ENCODE results near the gene CELA3A. TPM values are rescaled to one million over a fixed set of nuclear protein-coding genes. Genes with fewer than 3 reads are reported as not detected.
A peak's percentile ranks its signal among the peaks of the same experiment; 100 is the strongest.

The CELA3A gene
- polyA plus RNA-seq, 1 donor (not counting 4 experiments of a cell fraction or from before 2014, with no cell fraction given) = not detected

DNA sequence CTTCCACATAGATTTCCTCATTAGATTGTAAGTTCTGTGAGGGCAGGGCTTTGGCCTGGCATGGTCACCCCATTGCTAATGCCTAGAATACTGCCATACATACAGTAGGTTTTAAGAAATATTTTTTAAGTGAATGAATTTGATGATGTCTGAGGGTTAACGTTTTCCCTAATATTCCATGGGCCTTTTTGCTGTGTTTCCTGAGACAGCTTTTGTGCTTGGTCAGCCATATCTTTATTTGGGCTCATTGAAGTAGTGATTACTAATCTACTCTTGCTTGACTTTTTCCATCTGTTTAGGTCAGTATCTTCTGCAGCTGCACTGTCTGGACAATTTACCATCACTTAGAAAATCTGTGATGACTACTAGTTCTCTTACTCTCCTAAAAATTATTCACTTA lies 54.6 kb downstream of the CELA3A start:
- no peaks in the 10 kb centered on the region for H3K9me3 ChIP-seq (ENCODE audit: control insufficient read depth, low read depth, low read length)
- H3K4me1 ChIP-seq (ENCODE audit: control insufficient read depth, extremely low read depth, insufficient read depth, low read length) = peaks cover 27% of the 10 kb centered on the region
- H3K27ac ChIP-seq (ENCODE audit: control insufficient read depth, insufficient read depth, low read length) = no peak overlapping the region
- peaks cover 48% of the 10 kb centered on the region for H4K20me1 ChIP-seq (ENCODE audit: control insufficient read depth, extremely low read depth, insufficient read depth, low read length)
- peaks cover 78% of the 10 kb centered on the region for H3K79me2 ChIP-seq (ENCODE audit: control insufficient read depth, insufficient read depth, low read length)
- H3K9me1 ChIP-seq (ENCODE audit: control insufficient read depth, extremely low read depth, insufficient read depth, low read length) = no peaks in the 10 kb centered on the region
- no peak overlapping the region for H3K9ac ChIP-seq (ENCODE audit: control insufficient read depth, extremely low read depth, insufficient read depth, low read length)
- dilution Hi-C loops (cut with MboI; ENCODE audit: extremely low pct_ligation_motif_present, low sequenced_read_pairs) = no loop called here
- DNase-seq (ENCODE audit: low read depth, low spot score) (no peak), FAIRE-seq (no peak)
- H3K4me2 ChIP-seq (ENCODE audit: control insufficient read depth, extremely low read depth, insufficient read depth, low read depth, low read length) = peak overlapping the region; percentile 12
- H2AFZ ChIP-seq (ENCODE audit: control insufficient read depth, low read length) = no peak overlapping the region
- TF ChIP-seq EZH2 (IDR thresholded peaks at IDR 0.05; ENCODE audit: low read length) = no peak
- TF ChIP-seq, protein P1, sequence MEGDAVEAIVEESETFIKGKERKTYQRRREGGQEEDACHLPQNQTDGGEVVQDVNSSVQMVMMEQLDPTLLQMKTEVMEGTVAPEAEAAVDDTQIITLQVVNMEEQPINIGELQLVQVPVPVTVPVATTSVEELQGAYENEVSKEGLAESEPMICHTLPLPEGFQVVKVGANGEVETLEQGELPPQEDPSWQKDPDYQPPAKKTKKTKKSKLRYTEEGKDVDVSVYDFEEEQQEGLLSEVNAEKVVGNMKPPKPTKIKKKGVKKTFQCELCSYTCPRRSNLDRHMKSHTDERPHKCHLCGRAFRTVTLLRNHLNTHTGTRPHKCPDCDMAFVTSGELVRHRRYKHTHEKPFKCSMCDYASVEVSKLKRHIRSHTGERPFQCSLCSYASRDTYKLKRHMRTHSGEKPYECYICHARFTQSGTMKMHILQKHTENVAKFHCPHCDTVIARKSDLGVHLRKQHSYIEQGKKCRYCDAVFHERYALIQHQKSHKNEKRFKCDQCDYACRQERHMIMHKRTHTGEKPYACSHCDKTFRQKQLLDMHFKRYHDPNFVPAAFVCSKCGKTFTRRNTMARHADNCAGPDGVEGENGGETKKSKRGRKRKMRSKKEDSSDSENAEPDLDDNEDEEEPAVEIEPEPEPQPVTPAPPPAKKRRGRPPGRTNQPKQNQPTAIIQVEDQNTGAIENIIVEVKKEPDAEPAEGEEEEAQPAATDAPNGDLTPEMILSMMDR (optimal IDR thresholded peaks at IDR 0.05 in 1 of 3, IDR thresholded peaks at IDR 0.05 in 1 of 3, conservative IDR thresholded peaks at IDR 0.05 in 1 of 3; ENCODE audit: extremely low read depth in 1 of 3, insufficient read depth in 2 of 3, low read length in 3 of 3) = no peak
- H3K4me3 ChIP-seq (ENCODE audit: control insufficient read depth in 2 of 3, extremely low read depth in 1 of 3, insufficient read depth in 2 of 3, low read depth in 1 of 3, low read length in 3 of 3) = no peak overlapping the region
- H3K27me3 ChIP-seq (ENCODE audit: control insufficient read depth, extremely low read depth, insufficient read depth, low read length) = no peaks in the 10 kb centered on the region
- H3K36me3 ChIP-seq (ENCODE audit: control insufficient read depth in 2 of 2, extremely low read depth in 1 of 2, insufficient read depth in 2 of 2, low read length in 2 of 2) = peaks cover 0 to 17% of the 10 kb centered on the region in 2 experiments

DNA sequence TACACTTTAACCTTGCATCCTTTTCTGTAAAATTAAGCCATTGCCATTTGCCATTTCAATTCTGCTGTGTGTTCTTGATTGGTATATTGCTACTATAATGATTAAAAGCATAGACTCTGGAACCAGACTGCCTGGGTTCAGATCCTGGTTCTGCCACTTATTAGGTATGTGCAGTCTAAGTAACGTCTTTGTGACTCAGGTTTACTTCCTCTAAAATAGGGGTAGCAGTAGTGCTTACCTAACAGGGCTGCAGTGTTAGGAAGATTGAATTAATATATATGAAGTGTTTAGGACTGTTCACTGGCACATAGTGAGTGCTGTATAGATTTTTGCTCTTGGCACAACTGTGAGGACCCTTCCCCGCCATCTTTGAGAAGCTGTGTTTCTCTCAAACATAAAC lies 55.5 kb downstream of the CELA3A start:
- peaks cover 0 to 17% of the 10 kb centered on the region in 2 experiments for H3K36me3 ChIP-seq (ENCODE audit: control insufficient read depth in 2 of 2, extremely low read depth in 1 of 2, insufficient read depth in 2 of 2, low read length in 2 of 2)
- H3K4me2 ChIP-seq (ENCODE audit: control insufficient read depth, extremely low read depth, insufficient read depth, low read depth, low read length) = peak overlapping the region; percentile 35
- H3K4me1 ChIP-seq (ENCODE audit: control insufficient read depth, extremely low read depth, insufficient read depth, low read length) = peaks cover 27% of the 10 kb centered on the region
- no peak overlapping the region for H3K27ac ChIP-seq (ENCODE audit: control insufficient read depth, insufficient read depth, low read length)
- H3K79me2 ChIP-seq (ENCODE audit: control insufficient read depth, insufficient read depth, low read length) = peaks cover 87% of the 10 kb centered on the region
- H3K9me3 ChIP-seq (ENCODE audit: control insufficient read depth, low read depth, low read length) = no peaks in the 10 kb centered on the region
- H2AFZ ChIP-seq (ENCODE audit: control insufficient read depth, low read length) = no peak overlapping the region
- dilution Hi-C loops (cut with MboI; ENCODE audit: extremely low pct_ligation_motif_present, low sequenced_read_pairs) = no loop called here
- no peak overlapping the region for H3K4me3 ChIP-seq (ENCODE audit: control insufficient read depth in 2 of 3, extremely low read depth in 1 of 3, insufficient read depth in 2 of 3, low read depth in 1 of 3, low read length in 3 of 3)
- no peaks in the 10 kb centered on the region for H3K27me3 ChIP-seq (ENCODE audit: control insufficient read depth, extremely low read depth, insufficient read depth, low read length)
- DNase-seq (ENCODE audit: low read depth, low spot score) (no peak), FAIRE-seq (no peak)
- no peaks in the 10 kb centered on the region for H3K9me1 ChIP-seq (ENCODE audit: control insufficient read depth, extremely low read depth, insufficient read depth, low read length)
- no peak overlapping the region for H3K9ac ChIP-seq (ENCODE audit: control insufficient read depth, extremely low read depth, insufficient read depth, low read length)
- no peak for TF ChIP-seq EZH2 (IDR thresholded peaks at IDR 0.05; ENCODE audit: low read length)
- TF ChIP-seq, protein P1 (optimal IDR thresholded peaks at IDR 0.05 in 1 of 3, IDR thresholded peaks at IDR 0.05 in 1 of 3, conservative IDR thresholded peaks at IDR 0.05 in 1 of 3; ENCODE audit: extremely low read depth in 1 of 3, insufficient read depth in 2 of 3, low read length in 3 of 3) = no peak
- H4K20me1 ChIP-seq (ENCODE audit: control insufficient read depth, extremely low read depth, insufficient read depth, low read length) = peaks cover 55% of the 10 kb centered on the region

Data from keratinocyte (primary cell).